ENCODE measurements around the gene IDH1. TPM values are rescaled to one million over a fixed set of nuclear protein-coding genes. Genes with fewer than 3 reads are reported as not detected.

Gene IDH1
- total RNA-seq, 1 experiment from 2014 or later = 91.2 TPM

DNA sequence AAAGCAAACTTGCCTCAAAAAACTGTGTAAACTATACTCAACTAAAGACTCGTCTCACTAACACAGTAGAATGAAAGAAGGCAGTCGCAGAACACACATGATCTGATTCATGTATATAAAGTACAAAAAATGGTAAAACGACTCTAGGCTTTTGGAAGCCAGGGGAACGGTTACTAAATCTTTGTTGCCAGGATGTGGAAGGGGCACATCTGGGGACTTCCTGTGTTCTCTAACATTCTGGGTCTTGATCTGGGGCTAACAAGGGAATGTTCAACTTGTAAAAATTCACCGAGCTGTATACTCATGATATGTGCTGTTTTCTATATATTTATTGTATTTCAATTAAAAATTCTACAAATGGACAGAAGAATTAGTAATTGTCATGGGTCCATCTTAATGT, 50.7 kb downstream of the IDH1 start:
- H3K9me3 ChIP-seq (ENCODE audit: control insufficient read depth in 1 of 2, insufficient read depth in 1 of 2, low read depth in 1 of 2, low read length in 2 of 2) = no peaks in the 10 kb centered on the region
- TF ChIP-seq EZH2phosphoT487 (IDR thresholded peaks at IDR 0.05; ENCODE audit: borderline replicate concordance) (no peak), SRF (IDR thresholded peaks at IDR 0.05; ENCODE audit: low read depth) (no peak), POLR2AphosphoS5 (IDR thresholded peaks at IDR 0.05; ENCODE audit: low read depth, low read length) (no peak), CBX3 (IDR thresholded peaks at IDR 0.05; ENCODE audit: low read depth) (no peak), SP1 (IDR thresholded peaks at IDR 0.05; ENCODE audit: low read depth) (no peak)
- H4K20me1 ChIP-seq (ENCODE audit: insufficient read depth) = no peaks in the 10 kb centered on the region
- BruUV-seq (replicated peaks) = no TSS peak
- ATAC-seq = no peak
- ChIA-PET POLR2A (no interaction called here), RAD21 (ENCODE audit: low non-redundant PET in 1 of 2, low total read pairs in 2 of 2, uncharacterized antibody in 2 of 2, unreplicated experiment in 2 of 2) (no interaction called here), CTCF (no interaction called here)
- no peaks in the 10 kb centered on the region for H3K36me3 ChIP-seq (ENCODE audit: control insufficient read depth in 1 of 2, insufficient read depth in 2 of 2, low read length in 2 of 2)
- no peaks in the 10 kb centered on the region for H3K27me3 ChIP-seq (ENCODE audit: insufficient read depth, low read length)
- H3K9me2 ChIP-seq (ENCODE audit: insufficient read depth) = no peaks in the 10 kb centered on the region
- H3K4me3 ChIP-seq (replicated peaks in 1 of 2; ENCODE audit: low read depth in 1 of 2, low read length in 2 of 2) = no peak overlapping the region
- H3K4me2 ChIP-seq (ENCODE audit: low read length) = no peak overlapping the region
- H3K79me2 ChIP-seq (ENCODE audit: insufficient read depth, low read length) = no peaks in the 10 kb centered on the region
- H3K9ac ChIP-seq (ENCODE audit: low read length) = no peak overlapping the region
- no peaks in the 10 kb centered on the region for H3K4me1 ChIP-seq (ENCODE audit: control insufficient read depth in 1 of 2, insufficient read depth in 2 of 2, low read length in 2 of 2)
- DNase-seq (ENCODE audit: low read depth, low spot score) = no peak
- H3K27ac ChIP-seq (ENCODE audit: low read depth, low read length) = no peak overlapping the region
- intact Hi-C loops (cut with micrococcal nuclease) = no loop called here
- H2AFZ ChIP-seq (ENCODE audit: low read depth, low read length, poor library complexity, severe bottlenecking) = no peak overlapping the region

- H3K9me2 ChIP-seq (ENCODE audit: insufficient read depth) = no peaks in the 10 kb centered on the region
- ChIA-PET CTCF (no interaction called here), RAD21 (ENCODE audit: low non-redundant PET in 1 of 2, low total read pairs in 2 of 2, uncharacterized antibody in 2 of 2, unreplicated experiment in 2 of 2) (no interaction called here), POLR2A (no interaction called here)
- no peak overlapping the region for H2AFZ ChIP-seq (ENCODE audit: low read depth, low read length, poor library complexity, severe bottlenecking)
- no TSS peak for BruUV-seq (replicated peaks)
- no peak overlapping the region for H3K4me3 ChIP-seq (replicated peaks in 1 of 2; ENCODE audit: low read depth in 1 of 2, low read length in 2 of 2)
- ATAC-seq = no peak
- H3K36me3 ChIP-seq (ENCODE audit: control insufficient read depth in 1 of 2, insufficient read depth in 2 of 2, low read length in 2 of 2) = no peaks in the 10 kb centered on the region
- no peak overlapping the region for H3K27ac ChIP-seq (ENCODE audit: low read depth, low read length)
- peaks cover 6 to 11% of the 10 kb centered on the region in 2 experiments; a peak in 3 of 4 replicates for H3K4me1 ChIP-seq (ENCODE audit: control insufficient read depth in 1 of 2, insufficient read depth in 2 of 2, low read length in 2 of 2)
- no peaks in the 10 kb centered on the region for H4K20me1 ChIP-seq (ENCODE audit: insufficient read depth)
- no peak overlapping the region for H3K9ac ChIP-seq (ENCODE audit: low read length)
- no peaks in the 10 kb centered on the region for H3K9me3 ChIP-seq (ENCODE audit: control insufficient read depth in 1 of 2, insufficient read depth in 1 of 2, low read depth in 1 of 2, low read length in 2 of 2)
- no peaks in the 10 kb centered on the region for H3K27me3 ChIP-seq (ENCODE audit: insufficient read depth, low read length)
- H3K4me2 ChIP-seq (ENCODE audit: low read length) = no peak overlapping the region
- H3K79me2 ChIP-seq (ENCODE audit: insufficient read depth, low read length) = no peaks in the 10 kb centered on the region
- intact Hi-C loops (cut with micrococcal nuclease) = no loop called here
- DNase-seq (ENCODE audit: low read depth, low spot score) = no peak
- TF ChIP-seq ELF1 (IDR thresholded peaks at IDR 0.05; ENCODE audit: borderline replicate concordance, low read depth) (no peak), SIN3A (IDR thresholded peaks at IDR 0.05; ENCODE audit: low read depth) (no peak), CEBPB (IDR thresholded peaks at IDR 0.05; ENCODE audit: low read depth) (no peak), ZBTB33 (IDR thresholded peaks at IDR 0.05; ENCODE audit: extremely low read depth, insufficient replicate concordance, low read length) (no peak), EZH2phosphoT487 (IDR thresholded peaks at IDR 0.05; ENCODE audit: borderline replicate concordance) (no peak), YY1 (IDR thresholded peaks at IDR 0.05; ENCODE audit: extremely low read depth, insufficient replicate concordance, low read depth, low read length) (no peak), CBX3 (IDR thresholded peaks at IDR 0.05; ENCODE audit: low read depth) (no peak), POLR2A (IDR thresholded peaks at IDR 0.05; ENCODE audit: borderline replicate concordance, extremely low read depth, insufficient read depth, insufficient read length) (no peak), RAD21 (IDR thresholded peaks at IDR 0.05; ENCODE audit: low read depth) (no peak), POLR2AphosphoS5 (IDR thresholded peaks at IDR 0.05; ENCODE audit: low read depth, low read length) (no peak), ZNF274 (IDR thresholded peaks at IDR 0.05; ENCODE audit: low read depth, low read length) (no peak), REST (IDR thresholded peaks at IDR 0.05; ENCODE audit: low read depth) (no peak)
Observed at GRCh38 chr2:208195531-208195930, 59.3 kb downstream of the IDH1 start.
